K562 (cell line): ENCODE measurements around the gene STPG4. TPM values are rescaled to one million over a fixed set of nuclear protein-coding genes. Genes with fewer than 3 reads are reported as not detected.

Source experiments
- ATAC-seq: fragments of 200-7000 bp; cut with Tn5 transposase; 3 replicates; pipeline ENCODE4 v1.9.1; 2020; ENCODE audit warnings: moderate library complexity
- BruUV-seq: library from RNA; stranded (reverse); fragments of 400-500 nt; replicated peaks from 2 replicates; lab custom pipeline; 2021; lab: Mats Ljungman, UMichigan
- CTCF ChIA-PET: fragments of 300-600 bp; formaldehyde crosslinking; extraction: SDS; loops from one replicate; lab custom pipeline; 2021; ENCODE audit warnings: low intra/inter-chr PET ratio; lab: Yijun Ruan, JAX
- POLR2A ChIA-PET: fragments of 300-600, 350-650 bp; sonication (Branson Sonifier 250); formaldehyde crosslinking; extraction: SDS; loops from one replicate; lab custom pipeline; 2021; ENCODE audit warnings: antibody characterized with exemption, inconsistent platforms; lab: Yijun Ruan, JAX
- DNase-seq, 4 experiments: peaks; one replicate each; pipeline versions ENCODE4 v3.0.0 to v3.0.0-alpha.2; 2011 to 2018; ENCODE audit warnings: low spot score in 3 of 4, mixed read lengths in 3 of 4; ENCODE audit errors: extremely low read depth in 1 of 4
- FAIRE-seq: peaks from 2 replicates; lab custom pipeline; 2011; peaks lifted over from hg19 to GRCh38; lab: Jason Lieb, UNC
- H2AFZ ChIP-seq: 2 replicates; pipeline ENCODE4 v1.6.0; 2011; ENCODE audit warnings: low read depth, low read length, control low read depth, inconsistent platforms
- H3K27ac ChIP-seq: fragments of 200-600 bp; 3 replicates; pipeline ENCODE4 v1.8.0; 2011; ENCODE audit warnings: low read depth, mild to moderate bottlenecking, control low read depth, inconsistent platforms, low read length, moderate library complexity, mixed read lengths; ENCODE audit errors: extremely low read depth
- H3K27me3 ChIP-seq, 2 experiments: fragments of 300-600 bp in 1 of 2; 2 replicates in 1 of 2; 3 replicates in 1 of 2; pipeline versions ENCODE4 v1.6.0 to v1.8.0; 2011; ENCODE audit warnings: inconsistent platforms in 2 of 2, low read length in 2 of 2, mild to moderate bottlenecking in 1 of 2, mixed read lengths in 1 of 2, moderate library complexity in 1 of 2; ENCODE audit not compliant: control insufficient read depth in 2 of 2, insufficient read depth in 2 of 2
- H3K36me3 ChIP-seq: fragments of 300-600 bp; 3 replicates; pipeline ENCODE4 v1.8.0; 2011; ENCODE audit warnings: mild to moderate bottlenecking, low read length, inconsistent platforms; ENCODE audit not compliant: control insufficient read depth, insufficient read depth
- H3K4me1 ChIP-seq, 2 experiments: fragments of 200-600 bp in 1 of 2; replicated peaks in 1 of 2; 2 replicates in 1 of 2; 3 replicates in 1 of 2; pipeline versions ENCODE4 v1.5.1 to v1.8.0; 2011; ENCODE audit warnings: inconsistent platforms in 2 of 2, low read length in 2 of 2, mild to moderate bottlenecking in 1 of 2, mixed read lengths in 1 of 2, moderate library complexity in 1 of 2; ENCODE audit not compliant: control insufficient read depth in 2 of 2, insufficient read depth in 2 of 2
- H3K4me2 ChIP-seq: 2 replicates; pipeline ENCODE4 v1.6.1; 2011; ENCODE audit warnings: low read length, control low read depth, inconsistent platforms, mixed read lengths; ENCODE audit not compliant: insufficient read depth
- H3K4me3 ChIP-seq: fragments of 200-600 bp; sonication (generic), shearing (Covaris generic); 2 replicates; pipeline ENCODE4 v1.5.1; 2016; ENCODE audit warnings: control low read depth, inconsistent platforms
- H3K79me2 ChIP-seq: fragments of 200-600 bp; 3 replicates; pipeline ENCODE4 v1.8.0; 2011; ENCODE audit warnings: low read length, inconsistent platforms; ENCODE audit not compliant: control insufficient read depth, insufficient read depth
- H3K9ac ChIP-seq, 2 experiments: 2 replicates each; pipeline versions ENCODE4 v1.6.0 to v1.6.1; 2011; ENCODE audit warnings: low read depth in 2 of 2, low read length in 2 of 2, control low read depth in 1 of 2, inconsistent platforms in 1 of 2, mild to moderate bottlenecking in 1 of 2, mixed read lengths in 1 of 2; ENCODE audit not compliant: insufficient read depth in 1 of 2
- H3K9me1 ChIP-seq: one replicate; pipeline ENCODE4 v1.6.0; 2011; ENCODE audit warnings: inconsistent platforms, mild to moderate bottlenecking, low read length, moderate library complexity; ENCODE audit not compliant: control insufficient read depth, insufficient read depth
- H3K9me3 ChIP-seq: replicated peaks from 2 replicates; pipeline ENCODE4 v1.5.1; 2011; ENCODE audit warnings: low read depth, low read length, inconsistent platforms; ENCODE audit not compliant: control insufficient read depth, insufficient read depth
- H4K20me1 ChIP-seq: replicated peaks from 2 replicates; pipeline ENCODE4 v1.6.1; 2011; ENCODE audit warnings: low read length, inconsistent platforms, mixed read lengths; ENCODE audit not compliant: control insufficient read depth, insufficient read depth
- BCLAF1 ChIP-seq, 2 experiments: fragments of 450-650 bp in 1 of 2; IDR thresholded peaks; 2 replicates each; pipeline ENCODE4 v1.6.1; 2011 to 2017; ENCODE audit warnings: low read depth in 2 of 2, antibody characterized with exemption in 1 of 2, borderline replicate concordance in 1 of 2, low read length in 1 of 2, mild to moderate bottlenecking in 1 of 2, mixed read lengths in 1 of 2; ENCODE audit not compliant: control insufficient read depth in 1 of 2
- CBFA2T3 ChIP-seq: fragments of 450-650 bp; IDR thresholded peaks from 2 replicates; pipeline ENCODE4 v1.6.1; 2017
- GATAD2B ChIP-seq: fragments of 450-650 bp; IDR thresholded peaks from 2 replicates; pipeline ENCODE4 v1.6.1; 2017; ENCODE audit warnings: mild to moderate bottlenecking, borderline replicate concordance
- NR2C1 ChIP-seq, 2 experiments: fragments of 450-650 bp; IDR thresholded peaks; 2 replicates each; pipeline ENCODE4 v1.6.1; 2017; ENCODE audit warnings: mild to moderate bottlenecking in 2 of 2, antibody characterized with exemption in 1 of 2, inconsistent platforms in 1 of 2, missing compliant biosample characterization in 1 of 2, missing genetic modification characterization in 1 of 2
- NRF1 ChIP-seq, 2 experiments: fragments of 450-650 bp; IDR thresholded peaks in 1 of 2; conservative IDR thresholded peaks in 1 of 2; 2 replicates each; pipeline ENCODE4 v1.6.1; 2014; ENCODE audit warnings: mild to moderate bottlenecking in 2 of 2
- PCBP1 ChIP-seq: fragments of 200-400 bp; formaldehyde crosslinking; IDR thresholded peaks from 2 replicates; pipeline ENCODE4 v1.6.1; 2018; ENCODE audit warnings: mild to moderate bottlenecking, low read depth, low read length; ENCODE audit not compliant: poor library complexity, severe bottlenecking
- SREBF2 ChIP-seq: sonication (generic); formaldehyde crosslinking; IDR thresholded peaks from 2 replicates; pipeline ENCODE4 v1.4.0; 2020; ENCODE audit warnings: mild to moderate bottlenecking, missing genetic modification reagents
- ZNF24 ChIP-seq: fragments of 450-650 bp; IDR thresholded peaks from 2 replicates; pipeline ENCODE4 v1.6.1; 2016
- ZNF76 ChIP-seq: fragments of 250-450 bp; sonication (Bioruptor Pico); IDR thresholded peaks from 2 replicates; pipeline ENCODE4 v1.4.0; 2020; ENCODE audit warnings: mild to moderate bottlenecking, moderate library complexity, borderline replicate concordance
- WGBS: fragments of 100-300 bp; shearing (Covaris generic); methylation state at CpG from one replicate; pipeline ENCODE4 v1.1.6; 2016; ENCODE audit warnings: low coverage, mixed read lengths; ENCODE audit not compliant: insufficient coverage; ENCODE audit errors: missing lambda C conversion rate; 5-methylcytosine and 5-hydroxymethylcytosine counted together
- in situ Hi-C: fragments of 300-500 bp; cut with MboI; formaldehyde crosslinking; loops from 4 replicates; pipeline ENCODE4 v1.15.0; 2018; ENCODE audit warnings: inconsistent platforms, mixed read lengths
- intact Hi-C: fragments of 100-400 bp; cut with micrococcal nuclease; formaldehyde crosslinking; loops from 2 replicates; pipeline ENCODE4 v1.14.2; 2022
- polyA plus RNA-seq, 8 experiments: library from polyadenylated mRNA; depleted of rRNA in 4 of 8; stranded (reverse) in 5 of 8; unstranded in 3 of 8; fragments of >200 nt; fragmentation: Nextera tagmentation in 2 of 8; fragmentation: Illumina TruSeq in 1 of 8; extraction: Ambion mirVana in 2 of 8; extraction: Trizol in 1 of 8; gene quantifications; 2 replicates each; pipeline versions ENCODE4 v1.2.1 to v1.2.3, GENCODE V29; 2011 to 2014; ENCODE audit warnings: inconsistent platforms in 1 of 8, missing spikeins in 1 of 8
- total RNA-seq, 7 experiments: library from RNA; depleted of rRNA in 6 of 7; stranded (reverse); fragments of >200 nt in 6 of 7; fragmentation: Illumina TruSeq in 2 of 7; extraction: Trizol in 2 of 7; gene quantifications; 2 replicates each; pipeline versions ENCODE4 v1.2.1 to v1.2.3, GENCODE V29; 2011 to 2021; ENCODE audit warnings: low replicate concordance in 1 of 7

STPG4 gene
- total and polyA plus RNA-seq, 9 of the 15 experiments (the other 6 are each of a cell fraction or from before 2014, with no cell fraction given): 0.10 to 0.68 (median 0.22) TPM; not detected in 6

GRCh38 chr2:47093626-47094025 lies 61.5 kb downstream of the STPG4 start:
- intact Hi-C loops: no loop called here
- ChIA-PET POLR2A (no interaction called here), CTCF (no interaction called here)
- no TSS peak for BruUV-seq
- 37% methylated on average over 8 of the region's 8 CpGs for WGBS
- Histone ChIP-seq H3K4me2 (no peak overlapping the region), H3K36me3 (no peaks in the 10 kb centered on the region), H4K20me1 (no peaks in the 10 kb centered on the region), H2AFZ (no peak overlapping the region), H3K27ac (no peak overlapping the region), H3K4me3 (no peak overlapping the region), H3K27me3 (no peaks in the 10 kb centered on the region), H3K9ac (no peak overlapping the region), H3K9me1 (no peaks in the 10 kb centered on the region), H3K79me2 (no peaks in the 10 kb centered on the region), H3K9me3 (no peaks in the 10 kb centered on the region), H3K4me1 (peaks cover 7 to 9% of the 10 kb centered on the region in 2 experiments; a peak in 4 of 5 replicates)
- no peak for ATAC-seq
- TF ChIP-seq BCLAF1 (IDR thresholded peaks at IDR 0.05; ENCODE audit: borderline replicate concordance in 1 of 2, control insufficient read depth in 1 of 2, low read depth in 2 of 2, low read length in 1 of 2) (no peak), SREBF2 (no peak), ZNF24 (no peak), NRF1 (conservative IDR thresholded peaks at IDR 0.05 in 1 of 2, IDR thresholded peaks at IDR 0.05 in 1 of 2) (no peak), NR2C1 (IDR thresholded peaks at IDR 0.05) (no peak), NR2C1 (tag; IDR thresholded peaks at IDR 0.05) (no peak), ZNF76 (CRISPR knock-in tag) (no peak), GATAD2B (no peak), CBFA2T3 (no peak), PCBP1 (no peak)
- no peak for FAIRE-seq
- DNase-seq: no peak
- in situ Hi-C loops: no loop called here
